HepG2 (cell line): ENCODE data around the gene KRT40. TPM values are rescaled to one million over a fixed set of nuclear protein-coding genes. Genes with fewer than 3 reads are reported as not detected.

Experiments used
- ATAC-seq: fragments of 200-7000 bp; cut with Tn5 transposase; 3 replicates; pipeline ENCODE4 v1.9.1; 2020; ENCODE audit warnings: mild to moderate bottlenecking, moderate library complexity
- BruUV-seq: library from RNA; stranded (reverse); fragments of 400-500 nt; replicated peaks from 2 replicates; lab custom pipeline; 2021; lab: Mats Ljungman, UMichigan
- CTCF ChIA-PET: fragments of 300-600 bp; formaldehyde crosslinking; extraction: SDS; loops from one replicate; lab custom pipeline; 2021; ENCODE audit warnings: low total read pairs, inconsistent platforms, low intra/inter-chr PET ratio; lab: Yijun Ruan, JAX
- POLR2A ChIA-PET: fragments of 350-600 bp; sonication (Branson Sonifier 250); formaldehyde crosslinking; loops from one replicate; lab custom pipeline; 2020; ENCODE audit warnings: antibody characterized with exemption, inconsistent platforms; lab: Yijun Ruan, JAX
- DNase-seq: peaks from one replicate; pipeline ENCODE4 v3.0.0-alpha.2; 2015; ENCODE audit warnings: low spot score
- FAIRE-seq: peaks from 3 replicates; lab custom pipeline; 2011; peaks lifted over from hg19 to GRCh38; lab: Jason Lieb, UNC
- H2AFZ ChIP-seq: one replicate; pipeline ENCODE4 v1.6.1; 2011; ENCODE audit warnings: low read length, inconsistent platforms
- H3K27ac ChIP-seq: fragments of 300-600 bp; 3 replicates; pipeline ENCODE4 v1.8.0; 2011; ENCODE audit warnings: mixed run types, mild to moderate bottlenecking, mixed read lengths, low read length, inconsistent platforms; ENCODE audit not compliant: insufficient read depth; ENCODE audit errors: extremely low read length
- H3K27me3 ChIP-seq, 2 experiments: fragments of 200-600 bp in 1 of 2; 2 replicates in 1 of 2; 3 replicates in 1 of 2; pipeline versions ENCODE4 v1.6.0 to v1.8.0; 2011; ENCODE audit warnings: low read length in 2 of 2, mild to moderate bottlenecking in 2 of 2, moderate library complexity in 2 of 2, inconsistent platforms in 1 of 2; ENCODE audit not compliant: insufficient read depth in 2 of 2, control insufficient read depth in 1 of 2
- H3K36me3 ChIP-seq, 2 experiments: fragments of 200-600 bp in 1 of 2; replicated peaks in 1 of 2; 2 replicates in 1 of 2; 3 replicates in 1 of 2; pipeline versions ENCODE4 v1.5.1 to v1.8.0; 2011; ENCODE audit warnings: low read length in 2 of 2, inconsistent platforms in 1 of 2; ENCODE audit not compliant: insufficient read depth in 2 of 2, control insufficient read depth in 1 of 2
- H3K4me1 ChIP-seq: 2 replicates; pipeline ENCODE4 v1.5.1; 2012; ENCODE audit warnings: low read length, inconsistent platforms; ENCODE audit not compliant: insufficient read depth
- H3K4me2 ChIP-seq: 2 replicates; pipeline ENCODE4 v1.6.0; 2011; ENCODE audit warnings: low read depth, low read length, inconsistent platforms
- H3K4me3 ChIP-seq, 3 experiments: fragments of 200-600 bp in 1 of 3; sonication (generic), shearing (Covaris generic) in 1 of 3; replicated peaks in 1 of 3; 2 replicates each; pipeline ENCODE4 v1.5.1; 2011 to 2016; ENCODE audit warnings: low read length in 3 of 3, inconsistent platforms in 2 of 3, low read depth in 2 of 3, mild to moderate bottlenecking in 2 of 3, control low read depth in 1 of 3, mixed read lengths in 1 of 3; ENCODE audit not compliant: insufficient read depth in 1 of 3
- H3K79me2 ChIP-seq: one replicate; pipeline ENCODE4 v1.6.1; 2011; ENCODE audit warnings: low read length, inconsistent platforms; ENCODE audit not compliant: insufficient read depth
- H3K9ac ChIP-seq: 2 replicates; pipeline ENCODE4 v1.6.0; 2011; ENCODE audit warnings: mild to moderate bottlenecking, low read depth, low read length, inconsistent platforms; ENCODE audit not compliant: insufficient read depth
- H3K9me3 ChIP-seq: 2 replicates; pipeline ENCODE4 v1.5.1; 2012; ENCODE audit warnings: mild to moderate bottlenecking, low read length
- H4K20me1 ChIP-seq: 2 replicates; pipeline ENCODE4 v1.6.0; 2011; ENCODE audit warnings: inconsistent platforms, mild to moderate bottlenecking, low read length, moderate library complexity; ENCODE audit not compliant: insufficient read depth
- ISL2 ChIP-seq: sonication (generic); formaldehyde crosslinking; IDR thresholded peaks from 2 replicates; pipeline ENCODE4 v1.5.0; 2020; ENCODE audit warnings: missing genetic modification reagents
- MAFF ChIP-seq: IDR thresholded peaks from 2 replicates; pipeline ENCODE4 v1.6.1; 2011; ENCODE audit warnings: low read depth, low read length, improper control_type of control experiment
- MAFK ChIP-seq, 2 experiments: IDR thresholded peaks in 1 of 2; conservative IDR thresholded peaks in 1 of 2; 2 replicates each; pipeline ENCODE4 v1.6.1; 2011; ENCODE audit warnings: improper control_type of control experiment in 2 of 2, low read length in 2 of 2
- NR2F6 ChIP-seq, 2 experiments: IDR thresholded peaks; 2 replicates each; pipeline ENCODE4 v1.6.1; 2016; ENCODE audit warnings: antibody characterized with exemption in 1 of 2, mild to moderate bottlenecking in 1 of 2
- POLR2AphosphoS5 ChIP-seq: IDR thresholded peaks from 2 replicates; pipeline ENCODE4 v1.6.1; 2012; ENCODE audit warnings: low read depth, low read length
- PPARG ChIP-seq: conservative IDR thresholded peaks from 2 replicates; pipeline ENCODE4 v1.6.1; 2016; ENCODE audit warnings: missing biosample characterization, missing genetic modification reagents
- RARA ChIP-seq: IDR thresholded peaks from 2 replicates; pipeline ENCODE4 v1.6.1; 2016; ENCODE audit warnings: missing genetic modification reagents, missing compliant biosample characterization
- SOX13 ChIP-seq, 3 experiments: fragments of 450-650 bp in 1 of 3; sonication (generic) in 1 of 3; formaldehyde crosslinking in 1 of 3; IDR thresholded peaks in 2 of 3; conservative IDR thresholded peaks in 1 of 3; 2 replicates each; pipeline versions ENCODE4 v1.5.0 to v1.6.1; 2016 to 2020; ENCODE audit warnings: antibody characterized with exemption in 1 of 3, mild to moderate bottlenecking in 1 of 3, missing compliant biosample characterization in 1 of 3, missing genetic modification reagents in 1 of 3, moderate library complexity in 1 of 3
- SRSF1 ChIP-seq: fragments of 200-400 bp; formaldehyde crosslinking; optimal IDR thresholded peaks from 2 replicates; pipeline ENCODE3; 2017; ENCODE audit warnings: mild to moderate bottlenecking, low read depth, low read length, moderate library complexity
- TEAD3 ChIP-seq: optimal IDR thresholded peaks from 2 replicates; pipeline ENCODE3; 2016; ENCODE audit warnings: borderline replicate concordance
- ZNF225 ChIP-seq: sonication (generic); formaldehyde crosslinking; IDR thresholded peaks from 2 replicates; pipeline ENCODE4 v1.4.0; 2020; ENCODE audit warnings: mild to moderate bottlenecking, missing genetic modification reagents
- ZNF607 ChIP-seq: sonication (generic); formaldehyde crosslinking; IDR thresholded peaks from 2 replicates; pipeline ENCODE4 v1.5.1; 2020; ENCODE audit warnings: missing genetic modification reagents, mild to moderate bottlenecking, borderline replicate concordance
- ZNF737 ChIP-seq: sonication (generic); formaldehyde crosslinking; IDR thresholded peaks from 2 replicates; pipeline ENCODE4 v1.5.0; 2020; ENCODE audit warnings: missing genetic modification reagents, mild to moderate bottlenecking, borderline replicate concordance
- WGBS: methylation state at CpG from one replicate; pipeline ENCODE4 v1.1.6; 2017; ENCODE audit warnings: low lambda C conversion rate; 5-methylcytosine and 5-hydroxymethylcytosine counted together
- in situ Hi-C: cut with HindIII; loops from 2 replicates; pipeline ENCODE4 v1.10.0; 2017; ENCODE audit warnings: low pct_unique_long_range_greater_than_20kb; ENCODE audit not compliant: extremely low pct_ligation_motif_present
- intact Hi-C: fragments of 100-400 bp; cut with micrococcal nuclease; formaldehyde crosslinking; loops from one replicate; pipeline ENCODE4 v1.10.0; 2022; ENCODE audit not compliant: unreplicated experiment
- polyA plus RNA-seq, 8 experiments: library from polyadenylated mRNA; depleted of rRNA in 3 of 8; stranded (reverse) in 7 of 8; unstranded in 1 of 8; fragments of >200 nt; fragmentation: Illumina TruSeq in 4 of 8; extraction: Trizol in 4 of 8; gene quantifications; 2 replicates each; pipeline versions ENCODE4 v1.2.1 to v1.2.3, GENCODE V29; 2011 to 2016; ENCODE audit warnings: low read depth in 4 of 8, missing spikeins in 1 of 8, mixed read lengths in 1 of 8; ENCODE audit not compliant: insufficient read depth in 1 of 8
- total RNA-seq, 5 experiments: library from RNA; depleted of rRNA; stranded (reverse); fragments of >200 nt; fragmentation: Illumina TruSeq; extraction: Trizol; gene quantifications; 2 replicates each; pipeline ENCODE4 v1.2.3, GENCODE V29; 2016; ENCODE audit warnings: low read depth in 1 of 5
- TF ChIP-seq, protein P1 (sequence below): sonication (generic); formaldehyde crosslinking; IDR thresholded peaks from 2 replicates; pipeline ENCODE4 v1.4.0; 2020; ENCODE audit warnings: missing genetic modification reagents, borderline replicate concordance
- TF ChIP-seq, protein P2 (sequence below): IDR thresholded peaks from 2 replicates; pipeline ENCODE4 v1.6.1; 2016; ENCODE audit warnings: missing compliant biosample characterization, missing genetic modification reagents, borderline replicate concordance

KRT40 gene
- total and polyA plus RNA-seq, 2 of the 13 experiments (the other 11 are each of a cell fraction or from before 2014, with no cell fraction given), result not detected

DNA sequence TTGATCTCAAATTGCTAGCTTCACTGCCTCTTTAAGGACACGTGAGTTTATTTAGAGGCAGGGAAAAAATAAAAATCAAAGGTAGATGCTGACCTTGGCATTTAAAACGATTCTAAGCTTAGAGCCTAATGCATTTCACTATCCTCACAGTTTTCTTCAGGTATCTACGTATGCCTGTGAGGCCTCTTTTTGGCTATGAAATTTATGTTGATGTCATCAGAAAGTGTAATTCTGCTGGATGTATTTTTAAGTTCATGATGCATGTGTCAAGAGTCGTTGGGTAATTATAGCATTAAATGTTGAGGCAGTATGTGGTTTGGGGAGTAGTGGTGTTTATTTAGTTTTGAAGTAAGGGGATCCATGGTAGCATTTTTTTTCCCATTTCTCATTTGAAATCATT, 19.8 kb upstream of the KRT40 start:
- H3K9me3 ChIP-seq, result no peaks in the 10 kb centered on the region
- 61% methylated on average over 4 of the region's 4 CpGs for WGBS
- POLR2A ChIA-PET, result no interaction called here
- FAIRE-seq, result no peak
- no peak overlapping the region for H3K4me3 ChIP-seq
- intact Hi-C loops (no loop called here), in situ Hi-C loops (loop anchor here (5.0 kb wide), 2 partner anchors 42 to 92 kb away; no protein-coding TSS in a partner anchor)
- BruUV-seq, result no TSS peak
- H3K9ac ChIP-seq, result no peak overlapping the region
- no peak overlapping the region for H2AFZ ChIP-seq
- H3K27me3 ChIP-seq, result no peaks in the 10 kb centered on the region
- no peak overlapping the region for H3K4me2 ChIP-seq
- CTCF ChIA-PET, result no interaction called here
- no peak for ATAC-seq
- H3K27ac ChIP-seq, result no peak overlapping the region
- DNase-seq, result no peak
- H3K36me3 ChIP-seq, result no peaks in the 10 kb centered on the region
- no peaks in the 10 kb centered on the region for H3K79me2 ChIP-seq
- TF ChIP-seq ZNF607 (CRISPR knock-in tag) (no peak), MAFF (peak; percentile 87), MAFK (conservative IDR thresholded peaks at IDR 0.05 in 1 of 2, IDR thresholded peaks at IDR 0.05 in 1 of 2; ENCODE audit: low read length in 2 of 2) (peak; percentile 89 to 94)
- peaks cover 63% of the 10 kb centered on the region for H3K4me1 ChIP-seq
- H4K20me1 ChIP-seq, result no peaks in the 10 kb centered on the region

DNA sequence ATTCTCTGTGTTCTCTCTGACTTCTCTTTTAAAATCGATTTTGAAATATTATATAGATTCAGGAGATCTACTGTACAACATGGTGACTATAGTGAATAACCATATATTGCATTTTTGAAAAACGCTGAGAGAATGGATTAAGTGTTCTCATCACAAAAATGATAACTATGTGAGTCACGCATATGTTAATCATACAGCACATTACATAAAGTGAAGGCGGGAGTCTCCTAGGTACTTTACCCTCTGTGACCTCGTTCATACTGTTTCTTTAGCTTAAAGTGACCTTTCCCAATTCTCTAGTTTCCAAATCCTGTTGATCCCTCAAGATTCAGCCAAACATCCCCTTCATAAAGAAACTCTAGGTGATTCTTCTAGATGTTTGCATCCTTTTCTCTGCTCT, 18.7 kb upstream of the KRT40 start:
- Histone ChIP-seq H3K9ac (no peak overlapping the region), H3K4me3 (no peak overlapping the region), H3K4me1 (peaks cover 52% of the 10 kb centered on the region), H3K4me2 (peak overlapping the region; percentile 25), H4K20me1 (no peaks in the 10 kb centered on the region), H3K27me3 (no peaks in the 10 kb centered on the region), H3K79me2 (no peaks in the 10 kb centered on the region), H3K36me3 (no peaks in the 10 kb centered on the region), H3K27ac (peak overlapping the region; percentile 52), H3K9me3 (no peaks in the 10 kb centered on the region), H2AFZ (no peak overlapping the region)
- 3% methylated on average over 5 of the region's 5 CpGs for WGBS
- intact Hi-C loops (no loop called here), in situ Hi-C loops (loop anchor here (5.0 kb wide), 2 partner anchors 41 to 91 kb away; no protein-coding TSS in a partner anchor)
- FAIRE-seq (no peak), ATAC-seq (peak; percentile 64), DNase-seq (peak; percentile 79)
- ChIA-PET CTCF (no interaction called here), POLR2A (no interaction called here)
- no TSS peak for BruUV-seq
- TF ChIP-seq ZNF737 (no peak), RARA (peak; percentile 78), SOX13 (IDR thresholded peaks at IDR 0.05) (no peak), SOX13 (CRISPR knock-in tag; conservative IDR thresholded peaks at IDR 0.05 in 1 of 2, IDR thresholded peaks at IDR 0.05 in 1 of 2) (peak in 1 of 2 experiments; percentile 69; a peak in 2 of 4 replicates), ISL2 (CRISPR knock-in tag) (peak; percentile 39; the same call in 1 of the 2 replicates), POLR2AphosphoS5 (no peak), NR2F6 (IDR thresholded peaks at IDR 0.05) (peak; percentile 72), NR2F6 (CRISPR knock-in tag; IDR thresholded peaks at IDR 0.05) (peak; percentile 71), ZNF225 (CRISPR knock-in tag) (no peak), PPARG (CRISPR knock-in tag) (0 out of 2 replicates have a peak, but pooled peaks have one; percentile 12), TEAD3 (peak; percentile 72), SRSF1 (no peak)
- TF ChIP-seq, protein P1, sequence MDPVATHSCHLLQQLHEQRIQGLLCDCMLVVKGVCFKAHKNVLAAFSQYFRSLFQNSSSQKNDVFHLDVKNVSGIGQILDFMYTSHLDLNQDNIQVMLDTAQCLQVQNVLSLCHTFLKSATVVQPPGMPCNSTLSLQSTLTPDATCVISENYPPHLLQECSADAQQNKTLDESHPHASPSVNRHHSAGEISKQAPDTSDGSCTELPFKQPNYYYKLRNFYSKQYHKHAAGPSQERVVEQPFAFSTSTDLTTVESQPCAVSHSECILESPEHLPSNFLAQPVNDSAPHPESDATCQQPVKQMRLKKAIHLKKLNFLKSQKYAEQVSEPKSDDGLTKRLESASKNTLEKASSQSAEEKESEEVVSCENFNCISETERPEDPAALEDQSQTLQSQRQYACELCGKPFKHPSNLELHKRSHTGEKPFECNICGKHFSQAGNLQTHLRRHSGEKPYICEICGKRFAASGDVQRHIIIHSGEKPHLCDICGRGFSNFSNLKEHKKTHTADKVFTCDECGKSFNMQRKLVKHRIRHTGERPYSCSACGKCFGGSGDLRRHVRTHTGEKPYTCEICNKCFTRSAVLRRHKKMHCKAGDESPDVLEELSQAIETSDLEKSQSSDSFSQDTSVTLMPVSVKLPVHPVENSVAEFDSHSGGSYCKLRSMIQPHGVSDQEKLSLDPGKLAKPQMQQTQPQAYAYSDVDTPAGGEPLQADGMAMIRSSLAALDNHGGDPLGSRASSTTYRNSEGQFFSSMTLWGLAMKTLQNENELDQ (CRISPR knock-in tag), result no peak
- TF ChIP-seq, protein P2, sequence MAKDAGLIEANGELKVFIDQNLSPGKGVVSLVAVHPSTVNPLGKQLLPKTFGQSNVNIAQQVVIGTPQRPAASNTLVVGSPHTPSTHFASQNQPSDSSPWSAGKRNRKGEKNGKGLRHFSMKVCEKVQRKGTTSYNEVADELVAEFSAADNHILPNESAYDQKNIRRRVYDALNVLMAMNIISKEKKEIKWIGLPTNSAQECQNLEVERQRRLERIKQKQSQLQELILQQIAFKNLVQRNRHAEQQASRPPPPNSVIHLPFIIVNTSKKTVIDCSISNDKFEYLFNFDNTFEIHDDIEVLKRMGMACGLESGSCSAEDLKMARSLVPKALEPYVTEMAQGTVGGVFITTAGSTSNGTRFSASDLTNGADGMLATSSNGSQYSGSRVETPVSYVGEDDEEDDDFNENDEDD (CRISPR knock-in tag), result peak; percentile 40; the same call in 1 of the 2 replicates
